GM10248 (cell line): ENCODE data around the gene PRKCZ.

Source experiments
- CTCF ChIA-PET: fragments of 300-600 bp; sonication (Branson Sonifier 250); formaldehyde crosslinking; extraction: SDS; loops from one replicate; lab custom pipeline; 2021; ENCODE audit warnings: antibody characterized with exemption; lab: Yijun Ruan, JAX
- POLR2A ChIA-PET: fragments of 350-650 bp; sonication (Branson Sonifier 250); formaldehyde crosslinking; extraction: SDS; loops from one replicate; lab custom pipeline; 2020; ENCODE audit warnings: antibody characterized with exemption; lab: Yijun Ruan, JAX
- DNase-seq: peaks from one replicate; pipeline ENCODE4 v3.0.0; 2012; ENCODE audit errors: extremely low spot score
- TF ChIP-seq, protein P1 (sequence below): IDR thresholded peaks from 2 replicates; pipeline ENCODE4 v1.5.1; 2012; ENCODE audit warnings: mild to moderate bottlenecking, low read depth; ENCODE audit errors: extremely low read depth, missing control alignments, control extremely low read depth

The PRKCZ gene

DNA sequence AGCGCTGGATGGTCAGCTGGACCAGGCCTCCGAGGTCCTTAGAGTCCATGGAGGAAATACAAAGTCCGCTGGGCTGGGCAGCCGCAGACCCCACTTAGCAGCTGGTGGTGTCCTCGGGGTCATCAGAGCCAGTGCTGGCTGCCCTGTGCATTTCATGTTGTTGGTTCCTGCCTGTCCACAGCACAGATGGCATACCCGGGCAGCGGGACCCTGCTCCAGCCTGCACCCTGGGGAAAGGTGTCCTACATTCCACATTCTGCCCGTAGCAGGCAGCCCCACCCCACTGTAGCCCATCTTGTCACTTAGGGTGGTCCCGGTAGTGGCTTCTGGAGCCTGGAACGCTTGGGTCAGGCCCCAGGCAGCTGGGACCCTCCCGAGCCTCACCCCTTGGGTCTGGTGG is 19.8 kb downstream of the PRKCZ start:
- no peak for DNase-seq
- TF ChIP-seq, protein P1, sequence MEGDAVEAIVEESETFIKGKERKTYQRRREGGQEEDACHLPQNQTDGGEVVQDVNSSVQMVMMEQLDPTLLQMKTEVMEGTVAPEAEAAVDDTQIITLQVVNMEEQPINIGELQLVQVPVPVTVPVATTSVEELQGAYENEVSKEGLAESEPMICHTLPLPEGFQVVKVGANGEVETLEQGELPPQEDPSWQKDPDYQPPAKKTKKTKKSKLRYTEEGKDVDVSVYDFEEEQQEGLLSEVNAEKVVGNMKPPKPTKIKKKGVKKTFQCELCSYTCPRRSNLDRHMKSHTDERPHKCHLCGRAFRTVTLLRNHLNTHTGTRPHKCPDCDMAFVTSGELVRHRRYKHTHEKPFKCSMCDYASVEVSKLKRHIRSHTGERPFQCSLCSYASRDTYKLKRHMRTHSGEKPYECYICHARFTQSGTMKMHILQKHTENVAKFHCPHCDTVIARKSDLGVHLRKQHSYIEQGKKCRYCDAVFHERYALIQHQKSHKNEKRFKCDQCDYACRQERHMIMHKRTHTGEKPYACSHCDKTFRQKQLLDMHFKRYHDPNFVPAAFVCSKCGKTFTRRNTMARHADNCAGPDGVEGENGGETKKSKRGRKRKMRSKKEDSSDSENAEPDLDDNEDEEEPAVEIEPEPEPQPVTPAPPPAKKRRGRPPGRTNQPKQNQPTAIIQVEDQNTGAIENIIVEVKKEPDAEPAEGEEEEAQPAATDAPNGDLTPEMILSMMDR, result no peak
- ChIA-PET CTCF (no interaction called here), POLR2A (no interaction called here)

DNA sequence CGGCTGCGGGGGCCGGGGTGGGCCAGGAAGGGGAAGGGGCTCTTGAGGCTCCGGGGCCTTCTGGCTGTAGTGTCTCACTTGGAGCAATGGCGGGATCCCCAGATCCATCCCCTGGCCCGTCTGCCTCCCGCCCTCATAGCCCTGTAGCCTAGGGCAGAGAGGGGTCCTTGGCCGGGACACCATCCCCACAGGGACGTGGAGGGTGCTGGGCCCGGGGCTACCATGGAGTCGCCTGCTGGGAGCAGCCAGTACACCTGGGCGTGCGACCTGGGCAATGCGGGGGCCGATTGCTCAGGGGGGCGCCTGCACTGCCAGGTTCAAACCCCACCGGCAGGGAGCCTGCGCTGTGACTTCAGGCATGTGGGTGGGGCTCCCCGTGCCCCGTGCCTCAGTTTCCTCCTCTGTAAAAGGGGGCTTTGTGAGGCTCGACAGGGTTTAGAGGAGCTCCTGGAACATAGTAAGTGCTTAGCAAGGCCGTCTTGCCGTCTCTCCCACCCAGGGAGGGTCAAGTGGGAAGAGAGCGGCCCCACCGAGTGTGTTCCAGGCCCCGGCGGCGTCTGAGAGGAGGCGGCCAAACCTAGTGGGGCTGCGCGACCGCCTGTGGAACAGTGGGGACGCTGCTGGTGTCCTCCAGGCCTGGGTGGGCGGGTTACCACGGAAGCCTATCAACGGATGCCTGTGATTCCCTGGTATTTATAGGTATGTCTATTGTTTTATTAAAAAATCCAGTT is 20.8 kb downstream of the PRKCZ start:
- DNase-seq, result no peak
- CTCF ChIA-PET, result interaction anchor here (0.9 kb wide), 1 partner anchor 26 kb away, joined by 4 read pairs; no protein-coding TSS in a partner anchor
- POLR2A ChIA-PET, result no interaction called here
- TF ChIP-seq, protein P1, result no peak

DNA sequence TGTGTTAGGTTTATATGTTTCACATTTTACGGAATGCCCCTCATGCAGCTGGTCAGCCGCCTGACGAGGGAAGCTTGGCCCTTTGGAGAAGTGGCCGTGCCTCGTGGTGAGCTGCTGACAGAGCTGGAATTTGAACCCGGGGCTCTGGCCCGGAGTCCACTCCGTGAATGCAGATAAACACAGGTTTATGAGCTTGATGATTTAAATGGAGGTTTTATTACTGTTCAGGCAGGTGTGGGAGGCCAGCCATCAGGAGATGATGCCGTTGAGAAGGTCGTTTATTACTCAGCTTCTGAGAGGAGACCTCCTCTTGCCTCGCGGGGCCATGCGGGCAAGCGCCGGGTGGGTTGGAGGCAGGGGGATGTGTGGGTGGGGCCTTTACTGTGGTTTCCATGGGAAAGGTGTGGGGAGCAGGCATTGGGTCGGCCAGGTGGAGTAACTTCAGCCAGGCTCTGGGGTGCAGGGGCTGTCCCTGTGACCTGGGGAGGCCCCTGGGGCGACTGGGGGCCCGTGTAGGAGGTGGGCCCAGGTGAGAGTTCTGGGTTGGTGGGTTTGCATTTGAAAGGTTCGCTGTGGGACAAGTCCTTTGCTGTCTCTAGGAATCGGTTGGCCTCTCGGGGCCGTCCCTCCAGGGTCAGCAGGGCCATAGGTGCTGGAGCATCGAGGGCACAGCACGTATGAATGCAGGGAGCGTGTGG is 22.0 kb downstream of the PRKCZ start:
- DNase-seq, result no peak
- TF ChIP-seq, protein P1, result no peak
- POLR2A ChIA-PET, result no interaction called here
- CTCF ChIA-PET, result interaction anchor here (0.9 kb wide), 1 partner anchor 27 kb away, joined by 4 read pairs; no protein-coding TSS in a partner anchor

DNA sequence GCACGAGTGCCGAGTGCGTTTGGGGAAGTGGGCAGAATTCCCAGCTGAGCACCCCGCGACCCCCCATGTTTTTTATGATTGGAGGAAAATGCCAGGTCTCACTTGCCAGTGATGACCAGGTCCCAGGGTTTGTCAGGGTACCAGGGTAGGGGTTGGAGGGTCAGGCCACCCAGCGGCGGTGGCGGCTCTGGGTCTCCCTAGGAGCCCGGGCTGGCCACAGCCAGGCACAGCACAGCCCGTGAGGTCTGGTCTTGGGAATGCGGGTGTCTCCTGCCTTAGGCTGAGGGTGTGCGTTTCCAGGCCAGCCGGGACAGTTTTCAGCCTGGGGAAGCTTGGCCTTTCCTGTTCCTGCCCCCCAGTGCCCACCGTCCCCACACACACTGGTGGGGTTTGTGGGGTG is 22.7 kb downstream of the PRKCZ start:
- ChIA-PET POLR2A (no interaction called here), CTCF (no interaction called here)
- DNase-seq, result no peak
- TF ChIP-seq, protein P1, result no peak

DNA sequence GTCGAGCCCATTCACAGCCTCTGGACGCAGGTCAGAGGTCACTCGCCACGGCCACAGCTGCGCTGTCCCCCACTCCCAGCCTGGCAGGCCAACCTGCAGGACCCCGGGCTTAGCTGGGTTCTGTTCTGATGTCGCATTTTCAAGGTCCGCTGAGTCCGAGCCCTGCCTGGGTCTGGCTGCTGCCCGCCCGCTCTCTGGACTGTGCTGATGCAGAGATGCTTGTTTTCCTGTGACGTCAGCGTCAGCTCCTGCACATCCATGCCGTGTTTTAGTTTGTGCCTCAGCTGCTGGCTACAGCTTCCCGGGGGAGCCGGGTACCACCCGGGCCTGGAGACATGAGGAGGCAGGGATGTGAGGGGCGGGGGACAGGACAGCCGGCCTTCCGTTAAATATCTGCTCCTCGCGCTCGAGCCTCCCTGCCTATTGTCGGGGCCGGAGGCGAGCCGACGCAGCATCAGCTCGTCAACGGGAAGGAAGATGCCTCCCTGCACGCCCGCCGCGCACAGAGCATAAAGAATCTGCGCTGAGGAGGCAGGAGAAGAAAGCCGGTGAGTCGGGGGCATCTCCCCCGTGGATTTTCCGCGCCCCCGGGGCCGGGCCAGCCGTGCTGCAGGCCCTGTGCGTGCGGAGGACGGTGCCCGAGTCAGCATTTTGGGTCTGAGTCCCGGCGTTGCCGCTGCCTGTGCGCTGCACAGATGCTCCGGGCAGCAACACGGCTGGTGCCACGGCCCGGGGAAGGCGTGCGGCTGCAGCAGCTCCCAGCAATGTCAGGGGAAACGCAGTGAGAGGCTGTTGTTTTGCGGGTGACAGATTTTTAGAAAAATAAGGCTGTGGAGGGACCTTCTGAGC is 23.4 kb downstream of the PRKCZ start:
- DNase-seq, result no peak
- ChIA-PET CTCF (no interaction called here), POLR2A (no interaction called here)
- TF ChIP-seq, protein P1, result no peak

DNA sequence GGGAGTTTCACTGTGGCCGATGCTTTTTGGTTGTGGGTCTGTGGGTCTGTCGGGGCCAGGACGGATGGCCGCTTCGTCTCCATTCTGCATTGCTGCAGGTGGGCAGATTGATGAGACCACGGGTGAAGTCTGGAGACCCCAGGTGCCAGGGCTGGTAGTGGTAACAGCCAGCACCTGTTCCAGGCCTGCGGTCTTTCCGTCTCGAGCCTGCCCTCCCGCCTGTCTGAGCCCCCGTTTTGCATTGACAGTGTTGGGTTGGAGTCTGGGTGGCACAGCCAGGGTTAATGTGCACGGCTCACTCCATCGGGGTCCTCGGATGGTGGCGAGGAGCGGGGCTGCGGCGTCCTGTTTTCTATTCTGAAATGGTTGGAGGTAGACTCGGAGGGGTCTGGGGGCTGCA is 24.2 kb downstream of the PRKCZ start:
- TF ChIP-seq, protein P1, result no peak
- ChIA-PET CTCF (no interaction called here), POLR2A (no interaction called here)
- no peak for DNase-seq
